Astrocyte (in vitro differentiated cells and primary cell): ENCODE data around the gene GIPC1. TPM values are rescaled to one million over a fixed set of nuclear protein-coding genes. Genes with fewer than 3 reads are reported as not detected.

ENCODE experiments used
- DNase-seq: peaks from one replicate; pipeline ENCODE4 v3.0.0-alpha.2; 2010; ENCODE audit warnings: low read depth
- FAIRE-seq: peaks from 2 replicates; lab custom pipeline; 2011; peaks lifted over from hg19 to GRCh38; lab: Jason Lieb, UNC
- H2AFZ ChIP-seq: 2 replicates; pipeline ENCODE4 v1.6.0; 2012; ENCODE audit warnings: low read depth, low read length, inconsistent platforms
- H3K27ac ChIP-seq: 2 replicates; pipeline ENCODE4 v1.5.1; 2011; ENCODE audit warnings: low read depth, low read length, inconsistent platforms
- H3K27me3 ChIP-seq: 2 replicates; pipeline ENCODE4 v1.6.0; 2011; ENCODE audit warnings: low read length, inconsistent platforms; ENCODE audit not compliant: insufficient read depth
- H3K36me3 ChIP-seq: 2 replicates; pipeline ENCODE4 v1.5.1; 2011; ENCODE audit warnings: low read length, inconsistent platforms; ENCODE audit not compliant: insufficient read depth
- H3K4me1 ChIP-seq: 2 replicates; pipeline ENCODE4 v1.5.1; 2011; ENCODE audit warnings: low read length, inconsistent platforms; ENCODE audit not compliant: insufficient read depth
- H3K4me2 ChIP-seq: 2 replicates; pipeline ENCODE4 v1.6.0; 2012; ENCODE audit warnings: low read length, inconsistent platforms
- H3K4me3 ChIP-seq: 2 replicates; pipeline ENCODE4 v1.5.1; 2011; ENCODE audit warnings: low read depth, mild to moderate bottlenecking, low read length, inconsistent platforms; ENCODE audit not compliant: insufficient read depth
- H3K79me2 ChIP-seq: 2 replicates; pipeline ENCODE4 v1.6.0; 2012; ENCODE audit warnings: mild to moderate bottlenecking, low read length, inconsistent platforms; ENCODE audit not compliant: insufficient read depth
- H3K9ac ChIP-seq: 2 replicates; pipeline ENCODE4 v1.6.0; 2012; ENCODE audit warnings: mild to moderate bottlenecking, low read length, inconsistent platforms
- H3K9me3 ChIP-seq: 2 replicates; pipeline ENCODE4 v1.5.1; 2012; ENCODE audit warnings: low read depth, mild to moderate bottlenecking, low read length, inconsistent platforms; ENCODE audit not compliant: insufficient read depth
- H4K20me1 ChIP-seq: 2 replicates; pipeline ENCODE4 v1.6.0; 2012; ENCODE audit warnings: low read length, inconsistent platforms; ENCODE audit not compliant: insufficient read depth
- H3K27ac Mint-ChIP-seq: one replicate; pipeline ENCODE4 v1.8.0; 2021; ENCODE audit warnings: mild to moderate bottlenecking, mixed read lengths; ENCODE audit not compliant: unreplicated experiment
- H3K27me3 Mint-ChIP-seq: one replicate; pipeline ENCODE4 v1.8.0; 2021; ENCODE audit warnings: low read depth, mixed read lengths; ENCODE audit not compliant: unreplicated experiment
- H3K36me3 Mint-ChIP-seq: one replicate; pipeline ENCODE4 v1.8.0; 2021; ENCODE audit warnings: low read depth, mixed read lengths; ENCODE audit not compliant: unreplicated experiment
- H3K4me1 Mint-ChIP-seq: one replicate; pipeline ENCODE4 v1.8.0; 2021; ENCODE audit warnings: low read depth, mixed read lengths; ENCODE audit not compliant: unreplicated experiment
- H3K4me3 Mint-ChIP-seq: one replicate; pipeline ENCODE4 v1.8.0; 2021; ENCODE audit warnings: mild to moderate bottlenecking, moderate library complexity, mixed read lengths; ENCODE audit not compliant: unreplicated experiment
- H3K9me3 Mint-ChIP-seq: one replicate; pipeline ENCODE4 v1.8.0; 2021; ENCODE audit warnings: mild to moderate bottlenecking, mixed read lengths; ENCODE audit not compliant: unreplicated experiment
- CTCF ChIP-seq: IDR thresholded peaks from 2 replicates; pipeline ENCODE4 v1.5.1; 2011; ENCODE audit warnings: low read depth, mild to moderate bottlenecking, inconsistent platforms, low read length, moderate library complexity; ENCODE audit not compliant: insufficient read depth
- EZH2 ChIP-seq: IDR thresholded peaks from 2 replicates; pipeline ENCODE4 v1.6.1; 2012; ENCODE audit warnings: mild to moderate bottlenecking, low read length, inconsistent platforms; ENCODE audit not compliant: insufficient read depth
- total RNA-seq: library from RNA; stranded (reverse); gene quantifications from 2 replicates; pipeline ENCODE4 v1.2.1, GENCODE V29; 2021

The GIPC1 gene
- total RNA-seq, 1 donor from 2014 or later, result 169 TPM

- FAIRE-seq (no peak), DNase-seq (no peak)
- Histone ChIP-seq H3K27me3 (no peaks in the 10 kb centered on the region), H3K4me3 (no peak overlapping the region), H3K36me3 (no peaks in the 10 kb centered on the region), H3K79me2 (peaks cover 19% of the 10 kb centered on the region), H3K4me2 (no peak overlapping the region), H4K20me1 (peaks cover 47% of the 10 kb centered on the region), H3K27ac (no peak overlapping the region), H3K9me3 (no peaks in the 10 kb centered on the region), H2AFZ (no peak overlapping the region), H3K9ac (no peak overlapping the region), H3K4me1 (peaks cover 14% of the 10 kb centered on the region)
- TF ChIP-seq EZH2 (no peak), CTCF (no peak)
- Mint-ChIP-seq H3K36me3 (peaks cover 14% of the 10 kb centered on the region), H3K4me1 (peaks cover 13% of the 10 kb centered on the region), H3K4me3 (no peak overlapping the region), H3K9me3 (no peaks in the 10 kb centered on the region), H3K27ac (no peak overlapping the region), H3K27me3 (no peaks in the 10 kb centered on the region)
Measured at GRCh38 chr19:14540741-14541525, 45.0 kb upstream of the GIPC1 start.

- TF ChIP-seq CTCF, result no peak
- TF ChIP-seq EZH2, result no peak
- Mint-ChIP-seq H3K9me3 (no peaks in the 10 kb centered on the region), H3K4me3 (no peak overlapping the region), H3K36me3 (peaks cover 10% of the 10 kb centered on the region), H3K27me3 (no peaks in the 10 kb centered on the region), H3K4me1 (peaks cover 6% of the 10 kb centered on the region), H3K27ac (no peak overlapping the region)
- Histone ChIP-seq H3K79me2 (peaks cover 32% of the 10 kb centered on the region), H3K4me2 (no peak overlapping the region), H3K9me3 (no peaks in the 10 kb centered on the region), H3K9ac (no peak overlapping the region), H3K4me1 (peaks cover 5% of the 10 kb centered on the region), H3K27ac (no peak overlapping the region), H3K36me3 (no peaks in the 10 kb centered on the region), H3K4me3 (no peak overlapping the region), H2AFZ (no peak overlapping the region), H3K27me3 (no peaks in the 10 kb centered on the region), H4K20me1 (peaks cover 32% of the 10 kb centered on the region)
- no peak for FAIRE-seq
- no peak for DNase-seq
Measured at GRCh38 chr19:14536926-14537692, 41.2 kb upstream of the GIPC1 start.
